ENCODE measurements around the gene CDCA5. TPM values are rescaled to one million over a fixed set of nuclear protein-coding genes. Genes with fewer than 3 reads are reported as not detected.

The CDCA5 gene
- total RNA-seq, 1 donor from 2014 or later: 6.0 TPM

GRCh38 chr11:65114538-65115171 lies 30.8 kb upstream of the CDCA5 start:
- H3K4me3 Mint-ChIP-seq (ENCODE audit: unreplicated experiment): no peak overlapping the region
- DNase-seq (ENCODE audit: extremely low spot score, unreplicated experiment): no peak
- no peak for TF ChIP-seq CTCF (IDR thresholded peaks at IDR 0.05)
- no peaks in the 10 kb centered on the region for H3K9me3 Mint-ChIP-seq (ENCODE audit: unreplicated experiment)
- peaks cover 9% of the 10 kb centered on the region for H3K36me3 Mint-ChIP-seq (ENCODE audit: unreplicated experiment)
- peaks cover 30% of the 10 kb centered on the region for H3K4me1 Mint-ChIP-seq (ENCODE audit: unreplicated experiment)
- no peaks in the 10 kb centered on the region for H3K27me3 Mint-ChIP-seq (ENCODE audit: unreplicated experiment)
- no peak overlapping the region for H3K27ac Mint-ChIP-seq (ENCODE audit: unreplicated experiment)

GRCh38 chr11:65113839-65114238 lies 30.0 kb upstream of the CDCA5 start:
- Mint-ChIP-seq H3K4me1 (ENCODE audit: unreplicated experiment) (peaks cover 30% of the 10 kb centered on the region), H3K9me3 (ENCODE audit: unreplicated experiment) (no peaks in the 10 kb centered on the region), H3K27me3 (ENCODE audit: unreplicated experiment) (no peaks in the 10 kb centered on the region), H3K4me3 (ENCODE audit: unreplicated experiment) (peak overlapping the region; percentile 86), H3K27ac (ENCODE audit: unreplicated experiment) (no peak overlapping the region), H3K36me3 (ENCODE audit: unreplicated experiment) (peaks cover 4% of the 10 kb centered on the region)
- DNase-seq (ENCODE audit: extremely low spot score, unreplicated experiment): no peak
- no peak for TF ChIP-seq CTCF (IDR thresholded peaks at IDR 0.05)

GRCh38 chr11:65113361-65113756 lies 29.5 kb upstream of the CDCA5 start:
- no peaks in the 10 kb centered on the region for H3K9me3 Mint-ChIP-seq (ENCODE audit: unreplicated experiment)
- DNase-seq (ENCODE audit: extremely low spot score, unreplicated experiment): no peak
- H3K27me3 Mint-ChIP-seq (ENCODE audit: unreplicated experiment): no peaks in the 10 kb centered on the region
- H3K4me3 Mint-ChIP-seq (ENCODE audit: unreplicated experiment): peak overlapping the region; percentile 86
- H3K27ac Mint-ChIP-seq (ENCODE audit: unreplicated experiment): peak overlapping the region; percentile 4
- TF ChIP-seq CTCF (IDR thresholded peaks at IDR 0.05): no peak
- H3K4me1 Mint-ChIP-seq (ENCODE audit: unreplicated experiment): peaks cover 30% of the 10 kb centered on the region
- H3K36me3 Mint-ChIP-seq (ENCODE audit: unreplicated experiment): peaks cover 2% of the 10 kb centered on the region

- TF ChIP-seq CTCF (IDR thresholded peaks at IDR 0.05): peak; percentile 97
- Mint-ChIP-seq H3K27me3 (ENCODE audit: unreplicated experiment) (no peaks in the 10 kb centered on the region), H3K9me3 (ENCODE audit: unreplicated experiment) (no peaks in the 10 kb centered on the region), H3K4me1 (ENCODE audit: unreplicated experiment) (peaks cover 28% of the 10 kb centered on the region), H3K27ac (ENCODE audit: unreplicated experiment) (peak overlapping the region; percentile 4), H3K4me3 (ENCODE audit: unreplicated experiment) (peak overlapping the region; percentile 86), H3K36me3 (ENCODE audit: unreplicated experiment) (no peaks in the 10 kb centered on the region)
- DNase-seq (ENCODE audit: extremely low spot score, unreplicated experiment): no peak
Observed at GRCh38 chr11:65112546-65113360, 28.9 kb upstream of the CDCA5 start.

Measured in osteocyte (in vitro differentiated cells).